IPS DF 19.7 (cell line): ENCODE results near the gene PTPRN2.
"Not testable (repeated sequence)": the region's sequence is repeated elsewhere in the genome, so short reads cannot be mapped to it uniquely, and the experiment has no call there.

Experiments
- DNase-seq: peaks from one replicate; pipeline ENCODE4 v3.0.0-alpha.2; 2013; ENCODE audit warnings: low read depth, low spot score

The PTPRN2 gene

GRCh38 chr7:158302274-158303070 is 285.2 kb downstream of the PTPRN2 start:
- no peak for DNase-seq

DNA sequence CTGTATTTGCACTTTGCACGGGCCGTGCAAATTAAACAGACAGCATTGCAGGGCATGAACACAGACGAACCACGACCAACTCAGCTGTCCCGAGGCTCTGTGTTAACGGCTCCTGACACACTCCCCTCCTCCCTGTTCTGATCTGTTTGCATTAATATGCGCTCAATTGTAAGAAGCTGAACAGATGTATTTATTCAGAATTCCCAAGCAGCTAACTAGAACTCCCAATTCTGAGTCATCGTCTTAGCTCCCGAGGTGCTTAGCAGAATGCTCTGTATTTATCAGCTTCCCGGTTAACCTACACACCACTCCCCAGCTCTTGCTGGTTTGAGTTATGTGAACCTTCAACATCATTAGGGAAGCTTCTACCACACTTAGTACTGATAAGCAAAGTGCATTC is 286.4 kb downstream of the PTPRN2 start:
- no peak for DNase-seq

- no peak for DNase-seq
Measured at GRCh38 chr7:158300427-158300826, 287.2 kb downstream of the PTPRN2 start.

GRCh38 chr7:158299607-158300006 is 288.0 kb downstream of the PTPRN2 start:
- DNase-seq: no peak

DNA sequence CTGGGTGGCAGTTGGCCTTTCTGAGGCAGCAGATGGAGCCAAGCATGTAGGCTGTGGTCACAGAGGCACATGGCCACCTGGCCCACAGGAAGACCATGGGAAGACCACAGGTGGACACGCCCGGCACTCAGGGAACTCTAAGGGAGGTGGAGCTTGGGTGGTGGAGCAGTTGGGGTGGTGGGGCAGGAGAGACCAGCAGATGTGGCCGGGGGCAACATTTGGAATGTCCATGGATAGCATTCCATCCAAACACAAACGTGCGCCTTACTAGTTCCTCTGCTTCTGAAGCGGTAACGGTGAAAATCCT is 290.9 kb downstream of the PTPRN2 start:
- DNase-seq: no peak

DNA sequence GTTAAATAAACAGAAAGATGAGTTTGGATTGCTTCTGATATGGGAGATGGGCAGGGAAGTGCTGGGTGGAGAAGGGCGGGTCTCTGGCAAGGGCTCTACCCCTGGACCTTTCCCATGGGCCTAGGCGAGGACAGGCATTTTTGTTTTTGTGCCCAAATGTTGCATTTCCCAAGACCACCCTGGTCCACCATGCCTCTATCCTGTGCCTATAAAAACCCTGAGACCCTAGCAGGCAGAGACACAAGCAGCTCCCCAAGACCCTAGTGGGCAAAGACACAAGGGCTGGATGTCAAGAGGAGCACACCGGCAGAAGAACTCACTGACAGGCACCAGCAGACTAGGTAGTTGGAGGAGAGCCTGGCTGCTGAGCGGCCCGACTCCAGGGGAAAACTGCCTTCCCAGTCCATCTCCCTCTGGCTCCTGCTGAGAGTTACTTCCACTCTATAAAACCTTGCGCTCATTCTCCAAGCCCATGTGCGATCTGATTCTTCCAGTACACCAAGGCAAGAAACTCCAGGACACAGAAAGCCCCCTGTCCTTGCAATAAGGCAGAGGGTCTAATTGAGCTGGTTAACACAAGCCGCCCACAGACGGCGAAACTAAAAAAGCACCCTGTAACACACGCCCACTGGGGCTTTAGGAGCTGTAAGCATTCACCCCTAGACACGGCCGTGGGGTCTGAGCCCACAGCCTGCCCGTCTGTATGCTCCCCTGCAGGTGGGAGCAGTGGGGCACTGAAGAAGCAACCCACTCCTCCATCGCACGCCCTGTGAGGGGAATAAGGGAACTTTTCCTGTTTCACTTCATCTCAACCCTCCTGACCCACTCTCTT is 291.4 kb downstream of the PTPRN2 start:
- DNase-seq: no peak

DNA sequence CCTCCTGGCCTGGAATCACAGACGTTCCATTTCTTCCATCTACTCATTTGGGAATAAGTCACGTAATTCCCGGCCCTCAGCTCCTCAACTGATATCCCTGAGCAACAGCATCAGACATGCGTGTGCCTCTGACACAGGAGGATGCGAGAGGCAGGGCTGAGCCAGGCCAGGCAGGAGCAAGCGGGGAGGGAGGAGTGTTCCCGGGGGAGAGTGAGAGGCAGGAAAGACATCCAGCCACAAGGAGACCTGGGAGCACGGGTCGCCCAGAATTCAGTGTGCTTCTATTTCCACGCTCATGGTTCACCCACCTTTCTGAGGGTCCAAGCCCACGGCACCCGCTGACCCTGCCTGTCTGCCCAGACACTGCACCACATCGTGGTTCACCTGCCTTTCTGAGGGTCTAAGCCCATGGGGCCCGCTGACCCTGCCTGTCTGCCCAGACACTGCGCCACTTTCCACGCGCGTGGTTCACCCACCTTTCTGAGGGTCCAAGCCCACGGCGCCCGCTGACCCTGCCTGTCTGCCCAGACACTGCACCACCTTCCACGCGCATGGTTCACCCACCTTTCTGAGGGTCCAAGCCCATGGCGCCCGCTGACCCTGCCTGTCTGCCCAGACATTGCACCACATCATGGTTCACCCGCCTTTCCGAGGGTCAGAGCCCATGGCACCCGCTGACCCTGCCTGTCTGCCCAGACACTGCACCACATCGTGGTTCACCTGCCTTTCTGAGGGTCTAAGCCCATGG is 293.0 kb downstream of the PTPRN2 start:
- not testable (repeated sequence) for DNase-seq

GRCh38 chr7:158292948-158293347 is 294.7 kb downstream of the PTPRN2 start:
- no peak for DNase-seq

DNA sequence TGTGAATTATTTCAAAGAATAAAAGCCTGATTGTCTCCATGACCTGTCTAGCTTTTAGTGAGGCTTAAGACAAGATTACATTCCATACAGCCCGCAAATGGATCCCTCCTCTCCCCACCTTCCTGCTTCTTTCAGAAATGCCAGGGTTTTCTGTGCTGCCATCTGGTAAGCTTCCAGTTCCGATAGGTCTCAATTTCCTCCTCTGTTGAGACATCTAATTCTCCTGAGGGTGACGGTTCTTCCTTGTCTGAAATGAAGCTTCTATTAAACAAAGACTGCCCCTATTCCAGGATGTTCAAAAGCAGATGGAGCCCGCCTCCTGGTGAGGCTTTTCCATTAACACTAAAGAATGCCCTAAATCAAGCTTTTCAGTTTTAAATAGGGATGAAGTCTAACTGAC is 295.6 kb downstream of the PTPRN2 start:
- no peak for DNase-seq

- no peak for DNase-seq
Measured at GRCh38 chr7:158289761-158290523, 297.7 kb downstream of the PTPRN2 start.

- DNase-seq: no peak
Measured at GRCh38 chr7:158289231-158289630, 298.4 kb downstream of the PTPRN2 start.

DNA sequence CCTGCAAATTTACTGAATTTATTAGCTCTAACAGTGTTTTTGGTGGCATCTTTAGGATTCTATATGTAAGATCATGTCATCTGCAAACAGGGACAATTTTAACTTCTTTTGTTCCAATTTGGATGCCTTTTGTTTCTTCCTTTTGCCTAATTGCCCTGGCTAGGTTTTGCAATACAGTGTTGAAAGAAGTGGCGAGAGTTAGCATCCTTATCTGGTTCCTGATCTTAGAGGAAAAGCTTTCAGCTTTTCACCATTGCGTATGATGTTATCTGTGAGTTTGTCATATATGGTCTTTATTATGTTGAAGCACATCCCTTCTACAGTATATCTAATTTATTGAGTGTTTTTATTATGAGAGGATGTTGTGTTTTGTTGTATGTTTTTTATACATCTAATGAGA is 301.4 kb downstream of the PTPRN2 start:
- DNase-seq: no peak

GRCh38 chr7:158285383-158285770 is 302.2 kb downstream of the PTPRN2 start:
- no peak for DNase-seq

- no peak for DNase-seq
Measured at GRCh38 chr7:158284617-158285382, 302.8 kb downstream of the PTPRN2 start.

DNA sequence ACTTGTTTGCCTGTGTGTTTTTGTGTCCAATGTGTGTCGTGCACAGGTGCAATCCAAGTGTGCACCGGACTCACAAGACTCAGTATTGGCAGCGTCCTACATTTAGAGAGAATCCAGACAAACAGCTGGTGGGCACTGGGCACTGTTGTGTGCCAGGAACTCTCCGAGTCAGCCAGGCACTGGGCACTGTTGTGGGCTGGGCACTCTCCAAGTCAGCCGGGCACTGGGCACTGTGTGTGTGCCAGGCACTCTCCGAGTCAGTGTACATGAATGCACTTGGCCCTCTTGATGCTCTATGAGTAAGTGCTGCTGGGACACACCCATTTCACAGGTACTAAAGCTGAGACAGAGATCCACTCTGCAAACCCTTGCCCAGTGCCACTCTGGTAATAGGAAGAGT is 303.5 kb downstream of the PTPRN2 start:
- DNase-seq: no peak

DNA sequence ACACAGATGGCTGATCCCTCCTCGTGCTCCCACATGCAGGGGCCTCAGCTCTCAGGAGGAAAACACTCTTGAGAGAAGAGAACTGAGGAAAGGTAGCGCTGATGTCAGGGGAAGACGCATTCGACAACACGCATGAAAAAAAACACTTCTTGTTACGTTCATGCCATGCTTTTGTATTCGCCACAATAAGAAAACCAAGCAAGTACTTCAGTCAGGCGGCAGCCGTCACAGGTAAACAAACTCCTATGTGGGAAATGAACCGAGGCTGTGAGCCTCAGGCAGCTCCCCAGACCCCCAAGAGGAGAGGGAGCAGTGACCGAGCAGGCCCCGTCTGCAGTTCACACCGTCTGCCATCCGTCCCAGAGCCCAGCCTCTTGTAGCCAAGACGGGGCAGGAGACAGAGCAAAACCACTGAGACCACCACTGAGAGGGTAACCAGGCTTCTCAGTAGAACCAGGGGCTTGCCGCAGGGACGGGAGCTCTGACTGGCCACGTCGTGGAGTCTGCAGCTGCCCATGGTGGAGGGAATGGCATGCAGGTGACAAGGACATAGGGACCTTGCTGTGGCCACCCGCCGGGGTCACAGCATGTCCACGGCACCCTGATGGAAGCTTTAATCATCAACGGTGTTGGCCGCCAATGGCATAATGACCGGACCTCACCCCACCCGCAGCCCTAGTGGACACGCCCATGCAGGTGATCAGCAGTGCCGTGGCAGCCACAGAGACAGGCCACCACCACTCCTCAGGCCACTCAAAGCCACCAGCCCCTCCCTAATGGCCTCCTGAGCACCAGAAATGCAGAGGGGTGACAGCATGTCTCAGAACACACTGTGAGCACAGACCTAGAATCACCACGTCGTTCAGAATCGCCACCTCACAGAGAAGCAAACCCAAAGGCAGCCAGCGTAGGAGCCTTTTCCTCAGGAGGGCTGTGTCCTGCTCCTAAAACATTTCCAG is 304.3 kb downstream of the PTPRN2 start:
- no peak for DNase-seq

- DNase-seq: no peak
Measured at GRCh38 chr7:158282461-158283001, 305.1 kb downstream of the PTPRN2 start.

DNA sequence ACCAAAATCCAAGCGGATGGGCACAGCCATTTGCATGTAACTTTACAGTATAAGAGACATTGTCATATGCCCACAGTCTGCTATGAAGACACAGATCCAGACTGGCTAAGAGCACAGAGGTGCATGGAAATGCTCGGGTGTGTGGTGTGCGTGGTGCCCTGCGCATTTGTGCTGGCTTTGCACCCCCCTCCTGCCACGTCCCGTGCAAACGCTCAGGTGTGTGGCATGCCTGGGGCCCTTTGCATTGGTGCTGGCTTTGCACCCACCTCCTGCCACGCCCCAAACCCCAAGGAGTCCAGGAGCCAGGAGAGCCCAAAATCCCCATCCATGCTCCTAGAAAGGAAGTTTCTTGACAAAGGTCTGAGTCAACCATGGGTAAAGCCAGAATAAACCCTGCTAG is 306.2 kb downstream of the PTPRN2 start:
- no peak for DNase-seq

DNA sequence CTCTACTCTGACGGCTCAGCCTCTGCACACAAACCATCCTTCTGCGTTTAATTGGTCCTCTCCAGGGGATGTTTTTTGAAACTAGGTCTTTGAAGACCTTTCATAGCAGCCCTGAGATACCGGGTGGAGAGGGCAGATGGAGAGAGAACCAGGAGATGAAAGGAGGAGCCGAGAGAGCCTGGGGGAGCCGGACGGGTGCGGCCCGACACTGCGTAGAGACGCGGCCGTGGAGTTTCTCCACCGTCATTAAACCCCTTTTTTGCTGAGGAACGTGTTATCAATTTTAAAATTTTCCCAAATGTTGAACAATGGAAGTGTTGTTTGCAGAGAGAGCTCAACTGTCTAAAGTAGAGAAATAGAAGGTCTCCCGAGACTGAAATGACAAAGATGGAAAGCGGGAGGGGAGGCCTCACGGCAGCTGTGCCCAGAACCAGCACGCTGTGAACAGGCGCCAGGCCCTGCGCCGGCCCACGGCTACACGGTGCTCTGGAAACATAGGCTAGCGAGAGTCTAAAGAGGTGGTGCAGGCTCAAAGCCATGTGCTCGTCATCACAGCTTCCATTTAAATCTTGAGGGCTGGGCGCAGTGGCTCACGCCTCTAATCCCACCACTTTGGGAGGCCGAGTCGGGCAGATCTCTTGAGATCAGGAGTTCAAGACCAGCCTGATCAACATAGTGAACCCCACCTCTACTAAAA is 307.0 kb downstream of the PTPRN2 start:
- DNase-seq: no peak
